Liver (tissue), 9 donors: ENCODE measurements around the gene GNB1. TPM values are rescaled to one million over a fixed set of nuclear protein-coding genes. Genes with fewer than 3 reads are reported as not detected.

ENCODE experiments used
- DNase-seq: peaks from one replicate; pipeline ENCODE4 v3.0.0-alpha.2; 2017; ENCODE audit warnings: low spot score
- H3K27ac ChIP-seq, 2 donors: one replicate each; pipeline ENCODE4 v1.7.0; 2013; ENCODE audit warnings: inconsistent platforms in 2 of 2, low read length in 2 of 2, control low read depth in 1 of 2, low read depth in 1 of 2, mild to moderate bottlenecking in 1 of 2
- H3K27me3 ChIP-seq, 4 donors: one replicate each; pipeline versions ENCODE4 v1.6.1 to v1.7.0; 2013; ENCODE audit warnings: low read length in 3 of 4, inconsistent platforms in 1 of 4, mild to moderate bottlenecking in 1 of 4, moderate library complexity in 1 of 4; ENCODE audit not compliant: control insufficient read depth in 4 of 4, insufficient read depth in 4 of 4
- H3K36me3 ChIP-seq, 4 donors: one replicate each; pipeline versions ENCODE4 v1.6.1 to v1.7.0; 2013; ENCODE audit warnings: low read length in 3 of 4, mild to moderate bottlenecking in 3 of 4, low read depth in 1 of 4, moderate library complexity in 1 of 4; ENCODE audit not compliant: control insufficient read depth in 4 of 4, insufficient read depth in 3 of 4
- H3K4me1 ChIP-seq, 4 donors: one replicate each; pipeline versions ENCODE4 v1.6.1 to v1.7.0; 2013; ENCODE audit warnings: low read length in 3 of 4, mild to moderate bottlenecking in 3 of 4, moderate library complexity in 1 of 4; ENCODE audit not compliant: control insufficient read depth in 4 of 4, insufficient read depth in 4 of 4
- H3K4me3 ChIP-seq, 3 donors: one replicate each; pipeline versions ENCODE4 v1.6.1 to v1.7.0; 2013; ENCODE audit warnings: low read length in 3 of 3, control low read depth in 1 of 3, low read depth in 1 of 3, mild to moderate bottlenecking in 1 of 3
- H3K9ac ChIP-seq, 2 donors: one replicate each; pipeline ENCODE4 v1.7.0; 2013; ENCODE audit warnings: low read length in 2 of 2, mild to moderate bottlenecking in 2 of 2, moderate library complexity in 2 of 2, control low read depth in 1 of 2, low read depth in 1 of 2
- H3K9me3 ChIP-seq, 4 donors: one replicate each; pipeline versions ENCODE4 v1.6.1 to v1.7.0; 2013; ENCODE audit warnings: low read length in 3 of 4; ENCODE audit not compliant: control insufficient read depth in 4 of 4
- EGR1 ChIP-seq, 2 donors: IDR thresholded peaks; 2 replicates each; pipeline ENCODE4 v1.6.1; 2016 to 2018; ENCODE audit warnings: antibody characterized with exemption in 2 of 2, low read depth in 2 of 2
- FOXA1 ChIP-seq: IDR thresholded peaks from 2 replicates; pipeline ENCODE4 v1.6.1; 2016; ENCODE audit warnings: antibody characterized with exemption
- FOXA2 ChIP-seq: IDR thresholded peaks from 2 replicates; pipeline ENCODE4 v1.6.1; 2016; ENCODE audit warnings: antibody characterized with exemption
- HNF4A ChIP-seq, 2 donors: conservative IDR thresholded peaks; 2 replicates each; pipeline ENCODE4 v1.6.1; 2016; ENCODE audit warnings: antibody characterized with exemption in 2 of 2, mild to moderate bottlenecking in 2 of 2
- JUND ChIP-seq, 2 donors: IDR thresholded peaks; 2 replicates each; pipeline ENCODE4 v1.6.1; 2016; ENCODE audit warnings: antibody characterized with exemption in 2 of 2
- RAD21 ChIP-seq, 2 donors: IDR thresholded peaks; 2 replicates each; pipeline ENCODE4 v1.6.1; 2016; ENCODE audit warnings: antibody characterized with exemption in 2 of 2, mild to moderate bottlenecking in 2 of 2
- RXRA ChIP-seq, 2 donors: IDR thresholded peaks; 2 replicates each; pipeline ENCODE4 v1.6.1; 2017 to 2018; ENCODE audit warnings: antibody characterized with exemption in 2 of 2, mild to moderate bottlenecking in 1 of 2
- SP1 ChIP-seq: IDR thresholded peaks from 2 replicates; pipeline ENCODE4 v1.6.1; 2018; ENCODE audit warnings: antibody characterized with exemption, mild to moderate bottlenecking
- TAF1 ChIP-seq: conservative IDR thresholded peaks from 2 replicates; pipeline ENCODE4 v1.6.1; 2016; ENCODE audit warnings: antibody characterized with exemption, mild to moderate bottlenecking
- YY1 ChIP-seq: IDR thresholded peaks from 2 replicates; pipeline ENCODE4 v1.6.1; 2016; ENCODE audit warnings: antibody characterized with exemption, mild to moderate bottlenecking
- WGBS: extraction: QIAGEN DNeasy Blood & Tissue Kit; methylation state at CpG from one replicate; pipeline ENCODE4 v1.1.7; 2013; 5-methylcytosine and 5-hydroxymethylcytosine counted together
- polyA plus RNA-seq, 2 donors: library from polyadenylated mRNA; stranded (reverse) in 1 of 2; unstranded in 1 of 2; fragments of 200-250 nt in 1 of 2; fragments of >200 nt in 1 of 2; fragmentation: Nextera tagmentation in 1 of 2; extraction: Ambion mirVana in 1 of 2; gene quantifications; one replicate each; pipeline versions ENCODE4 v1.2.1 to v1.2.3, GENCODE V29; 2013 to 2015
- total RNA-seq, 2 donors: library from RNA; depleted of rRNA; stranded (reverse); fragments of >200 nt; gene quantifications; one replicate each; pipeline ENCODE4 v1.2.3, GENCODE V29; 2014
- TF ChIP-seq, protein P1 (sequence below): fragments of 150-350 bp; IDR thresholded peaks from 2 replicates; pipeline ENCODE4 v1.5.1; 2017; ENCODE audit warnings: improper control_type of control experiment, low read depth, low read length; ENCODE audit not compliant: missing input control
- TF ChIP-seq, protein P2 (sequence below): IDR thresholded peaks from 2 replicates; pipeline ENCODE4 v1.6.1; 2016; ENCODE audit warnings: antibody characterized with exemption
- TF ChIP-seq, protein P3 (sequence below): IDR thresholded peaks from 2 replicates; pipeline ENCODE4 v1.6.1; 2016; ENCODE audit warnings: antibody characterized with exemption
- TF ChIP-seq, protein P4 (sequence below): IDR thresholded peaks from 2 replicates; pipeline ENCODE4 v1.6.1; 2016; ENCODE audit warnings: antibody characterized with exemption
- donor health status: healthy.
- donor health status: healthy.
- donor health status: healthy.
- donor health status: healthy.
- donor health status: healthy.

The GNB1 gene
- total and polyA plus RNA-seq, 4 donors = 22.3 to 68.5 (median 52.7) TPM

DNA sequence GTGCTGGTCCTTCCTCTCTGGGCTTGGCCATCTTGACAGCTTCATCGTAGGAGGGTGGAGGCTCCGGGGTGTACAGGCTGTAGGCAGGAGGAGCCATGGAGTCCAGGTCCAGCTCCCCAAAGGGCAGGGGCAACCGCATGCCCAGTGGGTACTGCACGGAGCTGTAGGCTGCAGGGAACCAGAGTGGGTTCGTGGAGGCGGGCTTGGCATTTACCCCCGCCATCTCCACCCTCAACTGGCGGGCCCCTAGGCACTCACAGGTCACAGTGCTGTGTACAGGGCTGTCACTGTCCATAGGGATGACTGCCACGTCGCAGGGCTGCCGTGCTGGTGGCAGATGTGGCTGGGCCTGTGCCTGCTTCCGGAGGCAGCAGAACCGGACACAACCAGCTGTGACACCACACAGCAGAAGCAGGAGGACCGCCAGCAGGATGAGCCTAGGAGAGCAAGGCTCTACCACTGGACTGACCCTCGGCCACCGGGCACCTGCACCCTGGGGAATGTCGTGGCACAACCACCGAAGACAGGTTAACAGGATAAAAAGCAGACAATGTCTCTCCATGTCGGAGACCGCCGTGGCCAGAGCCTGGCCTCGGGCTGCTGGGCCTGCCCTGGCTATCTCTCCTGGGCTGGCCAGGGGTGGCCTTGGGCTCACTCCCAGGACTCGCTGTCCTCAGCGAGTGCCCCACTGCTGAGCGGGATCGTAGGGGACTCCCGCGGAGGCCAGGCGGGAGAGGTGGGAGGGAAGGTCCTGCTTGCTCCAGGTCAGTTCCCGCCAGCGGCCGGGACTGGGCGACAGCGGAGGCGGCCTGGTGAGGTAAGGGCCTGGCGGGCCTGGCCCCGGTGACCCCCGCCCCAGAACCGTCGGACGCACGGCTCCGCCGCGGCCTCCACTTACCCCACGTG is 27.4 kb upstream of the GNB1 start:
- H3K4me1 ChIP-seq = peaks cover 17 to 28% (median 23%) of the 10 kb centered on the region in 4 donors
- no peaks in the 10 kb centered on the region for H3K36me3 ChIP-seq
- 46% methylated on average over 46 of the region's 46 CpGs for WGBS
- no peak overlapping the region for H3K9ac ChIP-seq
- no peaks in the 10 kb centered on the region for H3K27me3 ChIP-seq
- no peak for TF ChIP-seq FOXA2
- TF ChIP-seq, protein P1, sequence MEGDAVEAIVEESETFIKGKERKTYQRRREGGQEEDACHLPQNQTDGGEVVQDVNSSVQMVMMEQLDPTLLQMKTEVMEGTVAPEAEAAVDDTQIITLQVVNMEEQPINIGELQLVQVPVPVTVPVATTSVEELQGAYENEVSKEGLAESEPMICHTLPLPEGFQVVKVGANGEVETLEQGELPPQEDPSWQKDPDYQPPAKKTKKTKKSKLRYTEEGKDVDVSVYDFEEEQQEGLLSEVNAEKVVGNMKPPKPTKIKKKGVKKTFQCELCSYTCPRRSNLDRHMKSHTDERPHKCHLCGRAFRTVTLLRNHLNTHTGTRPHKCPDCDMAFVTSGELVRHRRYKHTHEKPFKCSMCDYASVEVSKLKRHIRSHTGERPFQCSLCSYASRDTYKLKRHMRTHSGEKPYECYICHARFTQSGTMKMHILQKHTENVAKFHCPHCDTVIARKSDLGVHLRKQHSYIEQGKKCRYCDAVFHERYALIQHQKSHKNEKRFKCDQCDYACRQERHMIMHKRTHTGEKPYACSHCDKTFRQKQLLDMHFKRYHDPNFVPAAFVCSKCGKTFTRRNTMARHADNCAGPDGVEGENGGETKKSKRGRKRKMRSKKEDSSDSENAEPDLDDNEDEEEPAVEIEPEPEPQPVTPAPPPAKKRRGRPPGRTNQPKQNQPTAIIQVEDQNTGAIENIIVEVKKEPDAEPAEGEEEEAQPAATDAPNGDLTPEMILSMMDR = no peak
- TF ChIP-seq RAD21 (IDR thresholded peaks at IDR 0.05) = no peak
- no peak for TF ChIP-seq YY1
- no peak for TF ChIP-seq TAF1
- TF ChIP-seq, protein P2, sequence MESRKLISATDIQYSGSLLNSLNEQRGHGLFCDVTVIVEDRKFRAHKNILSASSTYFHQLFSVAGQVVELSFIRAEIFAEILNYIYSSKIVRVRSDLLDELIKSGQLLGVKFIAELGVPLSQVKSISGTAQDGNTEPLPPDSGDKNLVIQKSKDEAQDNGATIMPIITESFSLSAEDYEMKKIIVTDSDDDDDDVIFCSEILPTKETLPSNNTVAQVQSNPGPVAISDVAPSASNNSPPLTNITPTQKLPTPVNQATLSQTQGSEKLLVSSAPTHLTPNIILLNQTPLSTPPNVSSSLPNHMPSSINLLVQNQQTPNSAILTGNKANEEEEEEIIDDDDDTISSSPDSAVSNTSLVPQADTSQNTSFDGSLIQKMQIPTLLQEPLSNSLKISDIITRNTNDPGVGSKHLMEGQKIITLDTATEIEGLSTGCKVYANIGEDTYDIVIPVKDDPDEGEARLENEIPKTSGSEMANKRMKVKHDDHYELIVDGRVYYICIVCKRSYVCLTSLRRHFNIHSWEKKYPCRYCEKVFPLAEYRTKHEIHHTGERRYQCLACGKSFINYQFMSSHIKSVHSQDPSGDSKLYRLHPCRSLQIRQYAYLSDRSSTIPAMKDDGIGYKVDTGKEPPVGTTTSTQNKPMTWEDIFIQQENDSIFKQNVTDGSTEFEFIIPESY = no peak
- no peak for TF ChIP-seq SP1
- TF ChIP-seq JUND (IDR thresholded peaks at IDR 0.05) = no peak
- no peak for TF ChIP-seq FOXA1
- TF ChIP-seq, protein P3, sequence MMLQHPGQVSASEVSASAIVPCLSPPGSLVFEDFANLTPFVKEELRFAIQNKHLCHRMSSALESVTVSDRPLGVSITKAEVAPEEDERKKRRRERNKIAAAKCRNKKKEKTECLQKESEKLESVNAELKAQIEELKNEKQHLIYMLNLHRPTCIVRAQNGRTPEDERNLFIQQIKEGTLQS = no peak
- TF ChIP-seq, protein P4, sequence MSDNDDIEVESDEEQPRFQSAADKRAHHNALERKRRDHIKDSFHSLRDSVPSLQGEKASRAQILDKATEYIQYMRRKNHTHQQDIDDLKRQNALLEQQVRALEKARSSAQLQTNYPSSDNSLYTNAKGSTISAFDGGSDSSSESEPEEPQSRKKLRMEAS = no peak
- no peak for TF ChIP-seq RXRA (IDR thresholded peaks at IDR 0.05)
- TF ChIP-seq EGR1 (IDR thresholded peaks at IDR 0.05; ENCODE audit: low read depth in 2 of 2) = no peak
- no peak for TF ChIP-seq HNF4A (conservative IDR thresholded peaks at IDR 0.05)
- no peak for DNase-seq
- H3K9me3 ChIP-seq = no peaks in the 10 kb centered on the region
- peak overlapping the region in 2 of 3 donors; percentile 13 to 56 for H3K4me3 ChIP-seq
- peak overlapping the region in 1 of 2 donors; percentile 46 for H3K27ac ChIP-seq

DNA sequence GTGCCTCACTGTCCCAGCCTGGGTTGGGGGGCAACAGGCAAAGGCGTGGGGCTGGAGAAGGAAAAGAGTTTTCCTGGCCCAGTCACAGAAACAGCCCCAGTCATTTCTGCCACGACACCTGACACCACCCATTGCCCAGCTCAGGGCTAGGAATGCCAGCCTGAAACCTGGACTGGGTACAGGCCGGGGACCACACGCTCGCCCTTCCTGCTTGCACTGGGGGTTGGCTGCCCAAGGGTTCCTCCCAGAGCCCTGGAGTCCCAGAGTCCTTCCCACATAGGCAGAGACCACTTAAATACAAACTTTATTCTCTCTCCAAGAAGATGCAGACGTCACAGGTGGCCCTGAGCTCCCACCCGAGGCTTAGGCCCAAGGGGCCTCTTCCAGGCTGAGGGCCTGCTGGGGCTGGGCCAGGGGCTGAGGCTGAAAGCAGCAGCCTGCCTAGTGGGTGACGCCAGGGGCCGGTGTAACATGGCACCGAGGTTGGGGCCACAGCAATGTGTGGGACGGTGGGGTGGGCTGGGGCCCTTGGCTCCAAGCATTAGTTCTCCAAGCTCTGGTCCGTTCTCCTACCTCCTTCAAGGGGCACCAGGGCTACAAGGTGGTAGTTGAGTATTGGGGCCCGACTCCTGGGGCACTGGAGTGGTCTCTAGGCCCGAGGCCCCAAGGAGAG is 26.6 kb upstream of the GNB1 start:
- no peak for DNase-seq
- TF ChIP-seq TAF1 (no peak), FOXA2 (no peak)
- TF ChIP-seq, protein P1 = no peak
- TF ChIP-seq, protein P3 = no peak
- no peaks in the 10 kb centered on the region for H3K9me3 ChIP-seq
- no peaks in the 10 kb centered on the region for H3K27me3 ChIP-seq
- H3K36me3 ChIP-seq = no peaks in the 10 kb centered on the region
- 96% methylated on average over 14 of the region's 14 CpGs for WGBS
- no peak overlapping the region for H3K4me3 ChIP-seq
- no peak overlapping the region for H3K9ac ChIP-seq
- peaks cover 10 to 20% (median 17%) of the 10 kb centered on the region in 4 donors for H3K4me1 ChIP-seq
- H3K27ac ChIP-seq = no peak overlapping the region
